Upper lobe of left lung (tissue), 6 donors: ENCODE data around the gene GXYLT1. TPM values are rescaled to one million over a fixed set of nuclear protein-coding genes. Genes with fewer than 3 reads are reported as not detected.

Source experiments
- ATAC-seq, 2 donors: fragments of 200-7000 bp; cut with Tn5 transposase; one replicate each; pipeline ENCODE4 v1.9.1; 2022; ENCODE audit warnings: mild to moderate bottlenecking in 2 of 2, moderate library complexity in 2 of 2; ENCODE audit not compliant: low FRiP score in 2 of 2
- DNase-seq, 2 donors: peaks; one replicate each; pipeline ENCODE4 v3.0.0-alpha.2; 2019 to 2020
- H3K27ac ChIP-seq, 4 donors: fragments of 200-600 bp; sonication (generic); one replicate each; pipeline ENCODE4 v1.5.1; 2016 to 2019
- H3K27me3 ChIP-seq, 4 donors: fragments of 200-600 bp; sonication (generic); one replicate each; pipeline ENCODE4 v1.5.1; 2017 to 2019
- H3K36me3 ChIP-seq, 4 donors: fragments of 200-600 bp; sonication (generic); one replicate each; pipeline ENCODE4 v1.5.1; 2016 to 2019
- H3K4me1 ChIP-seq, 4 donors: fragments of 200-600 bp; sonication (generic); one replicate each; pipeline ENCODE4 v1.5.1; 2018 to 2019
- H3K4me3 ChIP-seq, 4 donors: fragments of 200-600 bp; sonication (generic); one replicate each; pipeline ENCODE4 v1.5.1; 2017 to 2019; ENCODE audit warnings: mild to moderate bottlenecking in 2 of 4, moderate library complexity in 1 of 4
- H3K9me3 ChIP-seq, 4 donors: fragments of 200-600 bp; sonication (generic); one replicate each; pipeline ENCODE4 v1.5.1; 2018 to 2019
- CTCF ChIP-seq, 6 experiments: fragments of 450-650 bp in 4 of 6; fragments of 200-600 bp in 2 of 6; sonication (generic) in 2 of 6; IDR thresholded peaks; one replicate each; pipeline ENCODE4 v1.5.1; 2016 to 2019; ENCODE audit warnings: antibody characterized with exemption in 6 of 6
- EP300 ChIP-seq, 4 donors: sonication (generic); formaldehyde crosslinking; IDR thresholded peaks; one replicate each; pipeline ENCODE4 v1.5.1; 2017; ENCODE audit warnings: antibody characterized with exemption in 4 of 4, control low read depth in 2 of 4
- POLR2A ChIP-seq, 4 donors: fragments of 450-650 bp; IDR thresholded peaks; one replicate each; pipeline ENCODE4 v1.5.1; 2016 to 2017; ENCODE audit warnings: antibody characterized with exemption in 4 of 4, mild to moderate bottlenecking in 2 of 4
- POLR2AphosphoS5 ChIP-seq, 2 donors: sonication (generic); formaldehyde crosslinking; IDR thresholded peaks; one replicate each; pipeline ENCODE4 v1.5.1; 2017; ENCODE audit warnings: antibody characterized with exemption in 2 of 2
- WGBS, 2 donors: methylation state at CpG; one replicate each; pipeline ENCODE4 v1.1.5; 2017 to 2018; 5-methylcytosine and 5-hydroxymethylcytosine counted together
- total RNA-seq, 6 donors: library from RNA; depleted of rRNA in 4 of 6; stranded (reverse); fragments of >200 nt in 4 of 6; gene quantifications; one replicate each; pipeline versions ENCODE4 v1.1.0 to v1.2.1, GENCODE V29; 2016 to 2021
- donor health status: DM: no; HTN: no; CAD: no; lungs with moderate emphysema.
- donor health status: DM: no; HTN: yes; CAD: no; lungs with severe emphysema.

Gene GXYLT1
- total RNA-seq, 6 donors from 2014 or later, result 11.3 to 24.6 (median 12.3) TPM

- ATAC-seq (no peak), DNase-seq (no peak)
- Histone ChIP-seq H3K4me1 (peaks cover 0 to 7% (median 2%) of the 10 kb centered on the region in 4 donors), H3K27me3 (no peaks in the 10 kb centered on the region), H3K9me3 (no peaks in the 10 kb centered on the region), H3K36me3 (peaks cover 0 to 5% (median 2%) of the 10 kb centered on the region in 4 donors), H3K4me3 (no peak overlapping the region), H3K27ac (no peak overlapping the region)
- 93 to 96% methylated on average over 1 of the region's 1 CpG for WGBS, 2 donors
- TF ChIP-seq POLR2AphosphoS5 (IDR thresholded peaks at IDR 0.05) (no peak), CTCF (IDR thresholded peaks at IDR 0.05) (no peak), POLR2A (IDR thresholded peaks at IDR 0.05) (no peak), EP300 (IDR thresholded peaks at IDR 0.05) (no peak)
These were observed 30.3 kb upstream of the GXYLT1 start for GRCh38 chr12:42174978-42175377.

- Histone ChIP-seq H3K36me3 (peaks cover 0 to 5% (median 2%) of the 10 kb centered on the region in 4 donors), H3K9me3 (no peaks in the 10 kb centered on the region), H3K27ac (no peak overlapping the region), H3K4me3 (no peak overlapping the region), H3K27me3 (no peaks in the 10 kb centered on the region), H3K4me1 (peaks cover 0 to 7% (median 2%) of the 10 kb centered on the region in 4 donors)
- TF ChIP-seq EP300 (IDR thresholded peaks at IDR 0.05) (no peak), POLR2A (IDR thresholded peaks at IDR 0.05) (no peak), POLR2AphosphoS5 (IDR thresholded peaks at IDR 0.05) (no peak), CTCF (IDR thresholded peaks at IDR 0.05) (no peak)
- ATAC-seq (no peak), DNase-seq (no peak)
These were observed 29.4 kb upstream of the GXYLT1 start for GRCh38 chr12:42173961-42174521.

- Histone ChIP-seq H3K27ac (no peak overlapping the region), H3K27me3 (no peaks in the 10 kb centered on the region), H3K36me3 (peaks cover 0 to 5% (median 2%) of the 10 kb centered on the region in 4 donors), H3K4me3 (no peak overlapping the region), H3K4me1 (peaks cover 0 to 7% (median 2%) of the 10 kb centered on the region in 4 donors), H3K9me3 (no peaks in the 10 kb centered on the region)
- 92% methylated on average over 4 of the region's 4 CpGs for WGBS, 2 donors
- ATAC-seq (no peak), DNase-seq (no peak)
- TF ChIP-seq CTCF (IDR thresholded peaks at IDR 0.05) (no peak), EP300 (IDR thresholded peaks at IDR 0.05) (no peak), POLR2AphosphoS5 (IDR thresholded peaks at IDR 0.05) (no peak), POLR2A (IDR thresholded peaks at IDR 0.05) (no peak)
These were observed 28.0 kb upstream of the GXYLT1 start for GRCh38 chr12:42172441-42173210.

GRCh38 chr12:42167711-42168110 lies 23.0 kb upstream of the GXYLT1 start:
- H3K27me3 ChIP-seq, result no peaks in the 10 kb centered on the region
- no peak overlapping the region for H3K27ac ChIP-seq
- 95 to 99% methylated on average over 6 of the region's 6 CpGs for WGBS, 2 donors
- DNase-seq (no peak), ATAC-seq (no peak)
- TF ChIP-seq EP300 (IDR thresholded peaks at IDR 0.05) (no peak), POLR2A (IDR thresholded peaks at IDR 0.05) (no peak), CTCF (IDR thresholded peaks at IDR 0.05) (no peak), POLR2AphosphoS5 (IDR thresholded peaks at IDR 0.05) (no peak)
- peaks cover 0 to 5% (median 0%) of the 10 kb centered on the region in 4 donors for H3K36me3 ChIP-seq
- no peaks in the 10 kb centered on the region for H3K4me1 ChIP-seq
- H3K4me3 ChIP-seq, result no peak overlapping the region
- no peaks in the 10 kb centered on the region for H3K9me3 ChIP-seq
